GM18870 (cell line): ENCODE data around the gene CIZ1.

Experiments
- ATAC-seq: cut with Tn5 transposase; IDR thresholded peaks from one replicate; pipeline ENCODE4 v1.9.1; 2021; ENCODE audit warnings: moderate library complexity; ENCODE audit not compliant: unreplicated experiment

CIZ1 gene

DNA sequence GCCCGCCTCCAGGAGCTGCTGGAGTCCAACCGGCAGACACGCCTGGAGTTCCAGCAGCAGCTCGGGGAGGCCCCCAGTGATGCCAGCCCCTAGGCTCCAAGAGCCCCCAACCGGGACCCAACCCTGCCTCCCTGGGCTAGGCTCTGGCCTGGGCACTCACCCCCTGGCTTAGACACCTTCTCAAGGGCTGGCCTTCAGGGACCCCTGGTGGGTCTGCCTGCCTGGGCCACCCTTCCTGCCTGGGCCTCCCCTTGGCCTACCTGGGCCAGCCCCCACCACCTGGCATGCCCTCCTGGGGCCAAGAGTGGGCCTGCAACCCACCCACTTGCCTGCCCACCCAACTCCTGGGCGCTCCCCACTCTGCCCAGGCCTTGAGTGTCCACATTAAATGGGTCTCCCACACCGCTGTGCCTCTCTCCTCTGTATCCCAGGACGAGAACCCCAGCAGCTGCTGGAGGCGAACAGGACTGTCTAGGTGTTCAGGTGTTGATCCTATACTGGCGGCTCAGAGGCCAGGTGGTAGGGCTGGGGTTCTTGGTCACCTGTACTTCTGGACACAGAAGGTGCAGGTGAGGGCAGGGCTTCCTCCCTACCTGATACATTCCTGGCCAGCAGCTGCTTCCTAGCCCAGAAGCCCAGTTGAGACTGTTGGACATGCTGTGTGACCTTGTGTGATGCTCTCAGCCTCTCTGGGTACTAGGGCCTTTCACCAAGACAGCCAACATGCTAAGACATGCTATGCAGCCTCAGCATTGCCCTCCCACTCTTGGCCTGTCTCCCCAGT is 27.7 kb downstream of the CIZ1 start:
- no peak for ATAC-seq

DNA sequence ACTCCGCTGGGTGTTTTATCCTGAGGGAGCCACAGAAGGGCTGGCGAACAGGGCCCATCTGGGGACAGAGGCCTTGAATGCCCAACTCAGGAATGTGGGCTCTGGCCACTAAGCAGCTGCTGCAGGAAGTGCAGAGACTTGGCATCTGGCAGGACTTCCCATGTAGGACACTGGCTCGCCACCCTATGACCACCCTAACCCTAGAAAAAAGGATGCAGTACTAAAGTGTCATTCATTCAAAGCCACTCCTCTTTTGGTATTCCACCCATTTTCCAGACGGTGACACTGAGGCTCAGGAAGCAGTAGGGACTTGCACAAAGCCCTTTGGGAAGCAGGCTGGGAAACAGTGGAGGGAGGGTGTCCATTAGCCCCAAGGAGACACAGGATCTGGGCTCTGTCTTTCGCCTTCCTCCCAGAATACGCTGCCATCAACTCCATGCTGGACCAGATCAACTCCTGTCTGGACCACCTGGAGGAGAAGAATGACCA is 28.3 kb downstream of the CIZ1 start:
- no peak for ATAC-seq

DNA sequence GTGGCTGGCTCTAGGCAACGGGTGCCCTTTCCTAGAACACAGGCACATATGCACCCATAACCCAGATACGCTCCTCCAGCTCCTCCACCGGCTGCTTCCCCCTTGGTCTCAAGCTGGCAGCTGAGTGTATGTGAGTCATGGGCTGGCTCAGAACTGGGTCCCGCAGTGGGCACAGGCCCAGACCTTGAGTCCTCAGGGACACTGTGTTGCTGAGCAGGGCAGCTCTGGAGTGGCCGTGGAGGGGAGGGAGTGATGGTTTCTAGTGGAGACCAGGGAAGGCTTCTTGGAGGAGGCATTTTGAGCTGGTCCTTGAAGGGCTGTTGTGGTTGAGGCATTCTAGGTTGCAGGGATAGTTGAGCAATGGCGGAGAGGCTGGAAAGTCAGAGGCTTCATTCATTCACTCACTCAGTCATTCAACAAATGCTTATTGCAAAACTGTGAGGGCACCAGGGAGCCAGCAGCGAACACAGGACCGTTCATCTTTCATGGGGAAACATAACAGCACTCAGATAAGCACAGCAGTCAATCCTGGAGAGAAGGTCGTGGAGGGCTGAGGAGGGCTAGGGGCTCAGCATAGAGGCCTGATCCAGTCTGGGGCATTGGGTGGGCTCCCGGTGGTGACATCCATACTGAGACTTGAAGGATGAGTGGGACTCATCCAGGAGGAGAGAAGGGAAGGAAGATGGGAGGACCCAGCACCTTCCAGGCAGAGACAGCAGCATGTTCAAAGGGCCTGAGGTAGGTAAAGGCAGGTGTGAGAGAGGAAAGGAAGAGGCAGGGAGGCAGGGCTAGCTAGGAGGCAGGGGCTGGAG is 29.0 kb downstream of the CIZ1 start:
- no peak for ATAC-seq

DNA sequence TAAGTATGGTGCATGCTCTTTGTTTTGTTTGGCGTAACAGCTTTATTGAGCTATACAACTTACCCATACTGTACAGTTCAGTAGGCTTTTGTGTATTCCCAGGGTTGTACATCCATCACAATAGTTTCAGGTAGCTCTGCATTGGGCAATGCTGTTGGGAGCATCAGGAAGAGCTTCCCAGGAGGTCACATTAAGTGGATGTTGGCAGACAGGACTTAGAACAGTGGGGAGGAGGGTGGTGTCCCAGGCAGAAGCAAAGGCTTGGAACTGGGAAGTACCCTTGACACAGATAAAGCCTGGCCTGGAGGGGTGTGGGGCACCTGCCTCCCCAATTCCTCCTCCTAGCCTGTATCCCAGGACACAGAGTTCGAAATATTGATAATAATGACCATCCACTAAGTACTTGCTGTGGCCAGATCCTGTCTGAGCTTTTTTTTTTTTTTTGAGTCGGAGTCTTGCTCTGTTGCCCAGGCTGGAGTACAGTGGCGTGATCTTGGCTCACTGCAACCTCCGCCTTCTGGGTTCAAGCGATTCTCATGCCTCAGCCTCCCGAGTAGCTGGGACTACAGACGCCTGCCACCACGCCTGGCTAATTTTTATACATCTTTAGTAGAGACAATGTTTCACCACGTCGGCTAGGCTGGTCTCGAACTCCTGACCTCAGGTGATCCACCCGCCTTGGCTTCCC is 30.0 kb downstream of the CIZ1 start:
- no peak for ATAC-seq

DNA sequence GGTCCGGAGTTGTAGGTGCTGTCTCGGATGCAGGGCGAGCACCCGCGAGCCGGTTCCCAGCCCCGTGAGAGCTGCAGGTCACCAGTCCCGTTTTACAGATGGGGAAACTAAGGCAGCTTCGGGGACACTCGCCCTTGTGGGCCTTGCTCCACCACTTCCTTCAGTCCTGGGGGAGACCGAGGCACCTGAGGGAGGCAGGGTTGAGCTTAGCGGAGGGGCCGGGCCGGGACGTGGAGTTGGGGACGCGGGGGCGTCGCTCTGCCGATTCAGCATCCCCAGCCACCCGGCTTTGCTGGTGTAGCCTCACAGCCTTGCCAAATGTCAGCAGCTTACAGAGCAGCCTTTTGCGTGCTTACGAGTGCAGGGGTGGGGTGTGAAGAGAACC is 30.8 kb downstream of the CIZ1 start:
- no peak for ATAC-seq

DNA sequence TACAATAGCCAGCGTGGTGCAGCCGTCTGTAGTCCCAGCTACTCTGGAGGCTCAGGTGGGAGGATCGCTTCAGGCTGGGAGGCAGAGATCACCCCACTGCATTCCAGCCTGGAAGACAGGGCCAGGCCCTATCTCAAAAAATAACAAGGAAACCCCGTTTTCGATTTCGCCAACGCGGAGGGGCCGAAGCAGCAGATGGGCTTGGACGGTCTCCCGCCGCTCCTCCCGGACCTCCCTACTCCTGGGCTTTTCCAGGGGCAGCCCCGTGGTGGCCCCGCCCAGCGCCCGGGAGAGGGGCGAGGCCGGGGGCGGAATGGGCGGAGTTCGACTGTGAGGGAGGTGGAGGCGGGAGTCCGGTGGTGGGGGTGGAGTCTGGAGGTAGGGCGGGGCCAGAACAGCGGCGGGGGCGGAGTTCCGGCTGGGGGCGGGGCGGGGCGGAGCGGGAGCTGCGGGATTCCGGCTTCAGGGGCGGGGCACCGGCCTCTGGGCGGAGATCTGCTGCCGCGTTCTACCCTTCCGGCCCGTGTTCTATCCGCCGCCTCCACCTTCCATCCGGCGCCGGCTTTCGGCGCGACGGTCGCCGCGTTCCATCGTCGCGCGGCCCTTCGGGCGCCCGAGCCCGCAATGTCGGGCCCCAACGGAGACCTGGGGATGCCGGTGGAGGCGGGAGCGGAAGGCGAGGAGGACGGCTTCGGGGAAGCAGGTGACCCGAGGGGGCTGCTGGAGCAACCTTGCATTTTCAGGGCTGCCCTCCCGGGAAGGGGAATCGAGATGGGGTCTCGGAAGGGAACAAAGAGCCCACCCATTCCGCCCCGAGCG is 31.4 kb downstream of the CIZ1 start, which contains the start of gene BBLN:
Gene BBLN, plus strand, starts transcription at position 482 of the 819 bp plus-strand sequence. Its CDS starts 143 bp downstream, at position 625.
- ATAC-seq: no peak

DNA sequence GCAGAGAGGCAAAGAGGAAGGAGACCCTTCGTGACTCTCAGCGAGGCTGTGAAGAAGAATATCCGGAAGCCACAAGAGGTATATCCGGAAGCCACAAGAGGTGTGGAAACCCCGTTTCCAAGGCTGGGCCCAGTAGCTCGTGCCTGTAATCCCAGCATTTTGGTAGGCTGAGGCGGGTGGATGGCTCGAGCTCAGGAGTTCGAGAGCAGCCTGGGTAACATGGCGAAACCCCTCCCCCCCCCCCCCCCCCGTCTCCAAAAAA is 31.9 kb downstream of the CIZ1 start:
- ATAC-seq: no peak

DNA sequence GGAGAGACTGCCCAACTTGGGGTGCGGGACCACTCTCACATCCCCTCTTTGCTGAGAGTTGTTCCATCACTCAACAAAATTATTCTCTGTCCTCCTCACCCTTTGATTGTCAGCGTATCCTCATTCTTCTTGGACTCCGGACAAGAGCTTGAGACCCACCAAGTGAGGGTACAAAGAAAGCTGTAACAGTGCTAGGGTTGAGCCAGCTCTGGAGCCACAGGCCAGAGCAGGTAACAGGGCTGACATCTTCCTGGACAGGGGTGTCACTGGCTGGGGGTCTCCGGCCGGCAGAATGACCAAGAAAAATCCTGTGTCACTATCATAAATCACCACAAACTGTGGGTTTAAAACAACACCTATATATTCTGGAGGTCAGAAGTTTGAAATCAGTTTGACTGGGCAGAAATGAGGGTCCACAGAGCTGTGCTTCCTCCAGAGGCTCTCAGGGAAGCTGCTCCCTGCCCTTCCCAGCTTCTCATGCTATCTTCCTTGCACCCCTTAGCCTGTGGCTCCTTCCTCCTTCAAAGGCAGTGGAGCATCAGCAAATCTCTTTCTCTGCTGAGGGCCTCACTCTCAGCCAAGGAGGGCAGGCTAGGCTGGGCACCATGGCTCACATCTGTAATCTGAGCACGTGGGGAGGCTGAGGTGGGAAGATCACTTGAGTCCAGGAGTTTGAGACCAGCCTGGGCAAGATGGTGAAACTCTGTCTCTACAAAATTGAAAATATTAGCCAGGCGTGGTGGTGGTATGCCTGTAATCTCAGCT is 35.5 kb downstream of the CIZ1 start:
- no peak for ATAC-seq

DNA sequence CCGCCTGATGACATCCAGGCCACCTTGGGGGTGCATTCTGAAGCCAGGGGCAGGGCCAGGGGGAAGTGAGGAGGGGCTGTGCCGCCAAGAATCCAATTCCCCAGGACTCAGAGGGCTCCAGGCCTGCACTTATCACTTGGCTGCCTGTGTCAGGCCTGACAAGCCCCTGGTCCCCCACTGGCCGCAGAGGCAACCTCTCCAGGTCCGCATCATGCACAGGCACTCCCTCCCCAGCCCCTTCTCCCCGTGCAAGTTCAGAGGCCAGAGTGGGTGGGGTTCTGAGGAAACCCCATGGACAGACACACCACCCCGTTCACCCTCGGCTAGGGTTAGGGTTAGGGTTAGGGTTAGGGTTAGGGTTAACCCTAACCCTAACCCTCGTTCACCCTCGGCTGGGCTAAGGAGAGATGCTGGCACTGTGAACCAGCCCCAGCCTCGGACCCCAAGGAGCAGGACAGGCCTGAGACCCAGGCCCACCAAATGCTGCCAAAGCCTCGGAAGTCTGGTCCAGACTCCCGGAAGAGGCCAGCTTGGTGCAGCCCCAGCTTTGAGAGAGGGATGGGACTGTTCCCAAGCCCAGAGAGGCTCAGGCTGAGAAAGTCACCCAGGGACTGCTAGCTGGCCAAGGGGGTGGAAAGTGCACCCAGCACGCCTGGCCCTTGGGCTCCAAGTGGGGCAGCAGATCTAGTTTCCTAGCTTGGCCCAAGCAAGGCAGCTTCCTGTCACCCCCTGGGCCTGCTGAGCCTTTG is 37.3 kb downstream of the CIZ1 start:
- no peak for ATAC-seq

DNA sequence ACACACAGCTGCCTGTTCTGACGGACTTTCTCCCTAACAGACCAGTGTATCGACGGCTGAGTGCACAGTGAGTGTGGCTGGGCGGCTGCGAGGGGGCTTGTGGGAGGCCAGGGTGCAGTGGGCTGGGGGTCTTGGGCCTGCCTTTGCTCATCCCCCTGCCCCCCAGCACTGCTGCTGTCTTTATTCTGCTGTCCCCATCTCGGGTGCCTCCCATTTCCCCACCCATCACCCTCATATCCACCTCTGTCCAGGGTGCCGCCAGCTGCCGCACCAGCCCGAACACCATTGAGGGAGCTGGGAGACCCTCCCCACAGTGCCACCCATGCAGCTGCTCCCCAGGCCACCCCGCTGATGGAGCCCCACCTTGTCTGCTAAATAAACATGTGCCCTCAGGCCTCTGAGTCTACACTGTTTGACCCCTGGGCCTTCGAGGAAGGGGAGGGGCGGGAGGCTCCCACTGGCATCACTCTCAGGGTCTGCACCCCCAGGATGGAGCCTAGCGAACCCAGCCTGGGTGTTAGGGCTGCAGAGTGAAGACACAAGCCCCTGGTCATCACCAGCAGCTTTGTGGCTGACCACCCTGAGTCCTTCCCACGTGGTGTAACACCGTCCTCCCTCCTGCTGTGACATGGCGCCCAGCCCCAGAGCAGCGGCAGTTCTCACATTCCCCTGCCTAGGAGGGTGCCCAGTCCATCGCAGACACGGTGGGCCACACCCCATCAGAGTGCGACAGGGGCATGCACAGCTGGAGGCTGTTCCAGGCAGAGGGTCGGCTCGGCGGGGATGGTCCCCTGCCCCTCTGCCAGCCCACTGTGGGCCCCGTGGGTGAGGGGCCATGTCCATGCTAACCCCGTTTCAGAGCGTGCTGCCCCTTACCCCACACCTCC is 38.1 kb downstream of the CIZ1 start:
- ATAC-seq: no peak

DNA sequence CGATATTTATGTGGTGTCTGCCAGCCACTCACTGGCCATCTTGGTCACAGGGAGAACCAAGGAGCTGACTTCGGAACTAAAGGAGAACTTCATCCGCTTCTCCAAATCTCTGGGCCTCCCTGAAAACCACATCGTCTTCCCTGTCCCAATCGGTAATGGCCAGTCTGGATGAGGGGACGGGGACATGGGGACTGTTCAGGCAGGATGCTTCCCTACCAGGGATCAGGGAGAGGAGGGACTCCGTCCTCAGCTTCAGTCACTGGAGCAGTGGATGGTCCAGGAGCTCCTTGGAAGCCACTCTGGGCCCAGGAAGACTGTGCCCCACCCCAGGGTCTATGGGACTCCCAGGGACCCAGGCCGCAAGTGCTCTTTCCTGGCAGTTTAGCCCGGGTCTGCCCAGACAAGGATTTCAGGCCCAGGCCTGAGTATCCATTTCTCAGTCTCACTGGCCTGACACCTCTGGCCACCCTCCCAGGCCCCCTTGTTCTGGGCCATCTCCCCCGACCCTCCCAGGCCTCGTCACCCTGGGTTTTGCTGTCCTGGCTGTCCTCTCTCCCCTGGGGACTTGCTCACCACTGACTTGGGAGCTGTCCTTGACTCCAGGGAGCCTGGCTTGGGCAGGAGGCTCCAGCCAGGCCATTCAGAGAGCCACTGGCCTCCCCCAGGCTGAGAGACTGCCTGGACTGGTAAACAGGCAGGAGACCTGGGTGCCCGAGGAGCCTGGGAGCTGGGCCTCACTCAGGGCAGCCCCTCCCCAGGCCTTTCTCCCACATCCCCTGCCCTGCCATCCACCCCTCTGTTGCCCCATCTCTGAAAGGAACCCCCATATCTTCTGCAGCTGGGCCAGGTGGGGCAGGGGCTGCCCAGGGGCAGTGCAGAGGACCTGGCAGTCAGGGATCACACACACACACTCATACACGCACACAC is 39.0 kb downstream of the CIZ1 start:
- ATAC-seq: no peak

DNA sequence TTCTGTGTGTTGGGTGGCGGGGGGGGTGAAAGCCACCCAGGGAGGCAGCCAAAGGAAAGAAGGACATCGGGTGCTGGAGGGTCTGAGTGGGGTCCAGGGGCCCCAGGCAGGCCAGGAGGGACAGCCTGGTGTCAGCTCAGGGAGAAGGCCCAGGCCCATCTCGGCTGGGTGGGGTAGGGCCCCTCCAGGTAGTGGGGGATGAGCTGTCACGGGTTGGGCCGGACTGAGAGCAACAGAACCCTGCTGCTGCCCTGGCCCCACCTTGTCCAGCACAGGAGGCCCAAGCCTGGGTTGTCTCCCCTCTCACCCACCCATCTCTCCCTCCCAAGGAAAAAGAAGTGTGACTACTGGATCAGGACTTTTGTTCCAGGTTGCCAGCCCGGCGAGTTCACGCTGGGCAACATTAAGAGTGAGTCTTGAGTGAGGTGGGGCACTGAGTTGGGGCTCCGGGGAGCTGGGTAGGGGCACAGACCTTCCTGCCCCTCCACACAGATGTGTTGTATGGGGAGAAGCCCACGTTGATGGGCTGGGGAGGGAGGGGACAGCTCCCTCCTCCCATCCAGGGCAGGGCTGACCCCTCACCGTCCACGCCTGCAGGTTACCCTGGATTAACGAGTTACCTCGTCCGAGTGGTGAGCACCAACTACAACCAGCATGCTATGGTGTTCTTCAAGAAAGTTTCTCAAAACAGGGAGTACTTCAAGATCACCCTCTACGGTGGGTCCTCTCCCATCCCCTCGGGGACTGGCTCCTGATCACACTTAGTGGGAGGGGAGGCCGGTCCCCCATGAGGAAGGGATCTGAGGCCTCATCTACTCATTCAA is 39.9 kb downstream of the CIZ1 start:
- ATAC-seq: no peak

DNA sequence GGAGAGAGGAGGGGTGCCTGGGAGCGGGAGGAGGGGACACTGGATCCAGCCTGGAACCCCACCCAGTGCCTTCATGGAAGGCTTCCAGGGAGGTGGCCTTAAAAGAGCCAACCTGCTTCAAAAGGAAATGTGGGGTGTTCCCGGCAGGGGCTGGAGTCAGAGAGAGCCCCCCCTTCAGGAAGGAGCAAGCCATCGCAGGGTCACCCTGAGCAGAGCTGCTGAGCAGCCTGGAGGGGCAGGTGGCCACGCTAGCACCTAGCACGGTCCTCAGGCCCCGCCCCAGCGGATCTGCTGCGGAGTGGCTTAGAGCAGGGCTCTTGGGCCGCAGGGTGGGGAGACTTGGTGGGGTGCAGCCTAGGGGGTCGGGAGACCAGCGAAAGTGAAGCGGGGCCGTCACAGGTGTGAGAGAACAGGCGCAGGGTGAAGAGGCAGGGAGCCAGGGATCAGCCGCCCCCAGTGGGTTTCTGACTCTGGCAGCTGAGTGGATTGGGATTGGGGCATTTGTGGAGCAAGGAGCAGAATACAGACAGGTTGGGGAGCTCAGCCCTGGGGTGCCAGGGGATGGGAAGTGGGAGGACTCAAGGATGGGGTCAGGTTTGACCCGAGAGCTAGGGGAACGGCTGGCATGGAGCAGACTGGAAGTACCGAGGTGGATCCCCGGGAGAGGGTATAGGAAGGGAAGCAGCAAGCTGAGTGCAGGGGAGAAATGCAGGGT is 40.6 kb downstream of the CIZ1 start:
- ATAC-seq: no peak

DNA sequence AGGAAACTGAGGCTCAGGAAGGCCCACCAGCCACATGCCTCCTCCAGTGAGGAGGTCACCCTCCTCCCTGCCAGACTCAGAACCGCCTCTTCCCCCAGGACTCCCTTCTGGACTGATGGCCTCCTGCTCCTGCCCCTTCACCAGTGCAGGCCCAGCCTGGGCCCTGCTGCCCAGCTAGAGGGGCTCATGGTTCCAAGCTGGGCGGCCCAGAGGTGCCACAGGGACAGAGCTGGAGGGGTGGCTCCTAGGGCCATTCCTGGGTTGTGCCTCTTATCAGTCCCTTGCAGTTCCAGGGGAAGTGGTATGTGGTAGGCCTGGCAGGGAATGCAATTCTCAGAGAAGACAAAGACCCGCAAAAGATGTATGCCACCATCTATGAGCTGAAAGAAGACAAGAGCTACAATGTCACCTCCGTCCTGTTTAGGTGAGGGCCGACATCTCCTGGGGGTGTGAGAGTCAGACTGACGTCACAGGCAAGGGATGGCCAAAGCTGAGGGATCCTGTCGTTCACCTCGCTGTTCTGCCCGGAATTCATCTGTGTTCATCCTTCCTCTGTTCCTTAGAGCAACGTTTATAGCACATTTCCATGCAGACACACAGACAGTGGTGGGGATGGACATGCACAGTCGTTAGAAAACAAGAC is 41.3 kb downstream of the CIZ1 start:
- no peak for ATAC-seq

DNA sequence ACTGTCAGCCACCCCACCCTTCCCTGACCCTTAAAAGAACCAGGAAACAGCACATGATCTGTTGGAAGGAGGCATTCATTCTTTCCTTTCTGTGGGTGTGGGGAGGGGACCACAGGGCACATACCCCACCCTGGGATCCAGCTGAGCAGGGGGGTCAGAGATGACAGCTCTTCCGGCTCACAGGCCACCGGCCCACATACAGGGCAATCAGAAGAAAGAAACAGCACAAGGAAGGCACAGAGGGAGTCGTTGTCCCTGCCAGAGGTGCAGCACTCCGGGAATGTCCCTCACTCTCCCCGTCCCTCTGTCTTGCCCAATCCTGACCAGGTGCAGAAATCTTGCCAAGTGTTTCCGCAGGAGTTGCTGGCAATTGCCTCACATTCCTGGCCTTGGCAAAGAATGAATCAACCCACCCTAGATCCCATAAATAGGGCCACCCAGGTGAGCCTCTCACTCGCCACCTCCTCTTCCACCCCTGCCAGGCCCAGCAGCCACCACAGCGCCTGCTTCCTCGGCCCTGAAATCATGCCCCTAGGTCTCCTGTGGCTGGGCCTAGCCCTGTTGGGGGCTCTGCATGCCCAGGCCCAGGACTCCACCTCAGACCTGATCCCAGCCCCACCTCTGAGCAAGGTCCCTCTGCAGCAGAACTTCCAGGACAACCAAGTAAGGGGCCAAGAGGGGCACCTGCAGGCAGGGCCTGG is 42.2 kb downstream of the CIZ1 start, which contains the start of gene LCN2:
Gene LCN2, plus strand, starts transcription at position 453 of the 701 bp plus-strand sequence. Its CDS starts 73 bp downstream, at position 526.
- ATAC-seq: no peak
